Ovary (tissue), 3 donors: ENCODE measurements around the gene ACTR1A.

Source experiments
- EP300 ChIP-seq: sonication (generic); formaldehyde crosslinking; IDR thresholded peaks from one replicate; pipeline ENCODE4 v1.6.1; 2017; ENCODE audit warnings: antibody characterized with exemption
- TF ChIP-seq, protein P1 (sequence below), 3 donors: fragments of 450-650 bp in 2 of 3; fragments of 200-600 bp in 1 of 3; IDR thresholded peaks; one replicate each; pipeline versions ENCODE4 v1.5.1 to v1.8.0; 2016 to 2022; ENCODE audit warnings: antibody characterized with exemption in 3 of 3, mild to moderate bottlenecking in 1 of 3
- donor health status: DM: no; HTN: no; CAD: no.

DNA sequence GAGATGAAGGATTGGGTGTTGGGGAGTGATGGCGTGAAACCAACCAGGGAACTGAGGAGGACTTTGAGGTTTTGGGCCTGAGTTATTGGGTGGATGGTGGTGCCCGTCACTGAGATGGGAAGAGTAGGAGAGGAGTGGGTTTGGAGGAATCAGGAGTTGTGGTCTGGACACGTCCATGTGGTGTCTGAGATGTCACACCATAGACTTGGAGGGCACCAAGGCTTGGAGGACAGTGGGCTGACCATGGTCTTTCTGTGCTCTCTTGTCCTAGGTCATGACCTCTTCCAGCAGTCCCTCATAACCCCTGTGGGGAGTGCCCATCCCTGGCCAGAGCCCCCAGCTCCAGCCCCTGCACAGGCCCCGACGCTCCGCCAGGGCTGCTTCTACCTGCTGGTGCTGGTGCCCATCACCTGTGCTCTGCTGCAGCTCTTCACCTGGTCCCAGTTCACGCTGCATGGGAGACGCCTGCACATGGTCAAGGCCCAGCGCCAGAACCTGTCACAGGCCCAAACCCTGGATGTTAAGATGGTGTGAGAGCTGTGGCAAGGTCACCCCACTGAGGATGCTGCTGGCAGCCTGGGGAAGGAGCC is 27.0 kb downstream of the ACTR1A start:
- TF ChIP-seq EP300, result no peak
- TF ChIP-seq, protein P1, sequence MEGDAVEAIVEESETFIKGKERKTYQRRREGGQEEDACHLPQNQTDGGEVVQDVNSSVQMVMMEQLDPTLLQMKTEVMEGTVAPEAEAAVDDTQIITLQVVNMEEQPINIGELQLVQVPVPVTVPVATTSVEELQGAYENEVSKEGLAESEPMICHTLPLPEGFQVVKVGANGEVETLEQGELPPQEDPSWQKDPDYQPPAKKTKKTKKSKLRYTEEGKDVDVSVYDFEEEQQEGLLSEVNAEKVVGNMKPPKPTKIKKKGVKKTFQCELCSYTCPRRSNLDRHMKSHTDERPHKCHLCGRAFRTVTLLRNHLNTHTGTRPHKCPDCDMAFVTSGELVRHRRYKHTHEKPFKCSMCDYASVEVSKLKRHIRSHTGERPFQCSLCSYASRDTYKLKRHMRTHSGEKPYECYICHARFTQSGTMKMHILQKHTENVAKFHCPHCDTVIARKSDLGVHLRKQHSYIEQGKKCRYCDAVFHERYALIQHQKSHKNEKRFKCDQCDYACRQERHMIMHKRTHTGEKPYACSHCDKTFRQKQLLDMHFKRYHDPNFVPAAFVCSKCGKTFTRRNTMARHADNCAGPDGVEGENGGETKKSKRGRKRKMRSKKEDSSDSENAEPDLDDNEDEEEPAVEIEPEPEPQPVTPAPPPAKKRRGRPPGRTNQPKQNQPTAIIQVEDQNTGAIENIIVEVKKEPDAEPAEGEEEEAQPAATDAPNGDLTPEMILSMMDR (IDR thresholded peaks at IDR 0.05), result no peak
